Effector CD4-positive, alpha-beta T cell (primary cell): Measurements from ENCODE around the gene C1QTNF1. TPM values are rescaled to one million over a fixed set of nuclear protein-coding genes. Genes with fewer than 3 reads are reported as not detected.

Experiments used
- DNase-seq: peaks from one replicate; pipeline ENCODE4 v3.0.0-alpha.2; 2020
- total RNA-seq: gene quantifications from one replicate; lab custom pipeline; 2026; lab: John Stamatoyannopoulos, UW

The C1QTNF1 gene
- total RNA-seq, result not detected

GRCh38 chr17:79023886-79024771 lies at the start of gene C1QTNF1:
C1QTNF1 (plus strand) TSS chr17:79024169; CDS start chr17:79043969, 19,800 bp downstream.
- no peak for DNase-seq

DNA sequence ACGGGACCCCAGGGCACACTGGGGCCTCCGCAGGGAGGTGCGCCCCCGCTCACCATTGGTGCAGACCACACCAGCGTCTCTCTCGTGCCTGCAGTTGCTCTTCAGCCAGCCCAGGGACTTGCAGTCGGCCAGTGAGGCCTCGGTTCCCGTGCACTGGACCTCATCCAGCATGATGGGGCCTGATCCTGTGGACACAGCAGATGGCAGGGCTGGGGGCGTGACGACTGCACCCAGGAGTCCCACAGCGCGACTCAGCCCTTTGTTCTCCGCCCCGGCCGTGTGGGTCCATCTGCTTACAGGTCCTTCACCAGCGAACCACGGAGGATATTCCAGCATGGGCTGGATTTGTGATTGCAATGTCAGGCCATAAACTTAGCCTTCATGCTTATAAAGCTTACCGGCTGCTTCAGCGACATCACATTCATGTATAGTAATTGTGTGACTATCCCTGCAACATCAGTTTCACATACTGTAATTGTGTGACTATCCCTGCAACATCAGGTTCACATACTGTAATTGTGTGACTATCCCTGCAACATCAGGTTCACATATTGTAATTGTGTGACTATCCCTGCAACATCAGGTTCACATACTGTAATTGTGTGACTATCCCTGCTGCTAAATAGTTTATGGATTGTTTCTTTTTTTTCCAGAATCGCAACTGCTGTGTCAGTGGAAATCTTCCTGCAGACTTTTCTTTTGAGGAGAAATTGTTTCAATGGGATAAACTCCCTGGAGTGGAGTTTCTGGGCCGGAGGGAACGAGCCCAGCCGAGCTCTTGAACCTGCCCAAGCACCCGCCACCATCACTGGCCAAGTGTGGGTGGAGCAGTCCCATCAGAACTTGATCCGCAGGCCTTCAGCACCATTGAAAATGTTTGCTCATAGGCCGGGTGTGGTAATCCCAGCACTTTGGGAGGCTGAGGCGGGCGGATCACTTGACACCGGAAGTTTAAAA lies 49.1 kb upstream of the C1QTNF1 start:
- DNase-seq, result no peak

DNA sequence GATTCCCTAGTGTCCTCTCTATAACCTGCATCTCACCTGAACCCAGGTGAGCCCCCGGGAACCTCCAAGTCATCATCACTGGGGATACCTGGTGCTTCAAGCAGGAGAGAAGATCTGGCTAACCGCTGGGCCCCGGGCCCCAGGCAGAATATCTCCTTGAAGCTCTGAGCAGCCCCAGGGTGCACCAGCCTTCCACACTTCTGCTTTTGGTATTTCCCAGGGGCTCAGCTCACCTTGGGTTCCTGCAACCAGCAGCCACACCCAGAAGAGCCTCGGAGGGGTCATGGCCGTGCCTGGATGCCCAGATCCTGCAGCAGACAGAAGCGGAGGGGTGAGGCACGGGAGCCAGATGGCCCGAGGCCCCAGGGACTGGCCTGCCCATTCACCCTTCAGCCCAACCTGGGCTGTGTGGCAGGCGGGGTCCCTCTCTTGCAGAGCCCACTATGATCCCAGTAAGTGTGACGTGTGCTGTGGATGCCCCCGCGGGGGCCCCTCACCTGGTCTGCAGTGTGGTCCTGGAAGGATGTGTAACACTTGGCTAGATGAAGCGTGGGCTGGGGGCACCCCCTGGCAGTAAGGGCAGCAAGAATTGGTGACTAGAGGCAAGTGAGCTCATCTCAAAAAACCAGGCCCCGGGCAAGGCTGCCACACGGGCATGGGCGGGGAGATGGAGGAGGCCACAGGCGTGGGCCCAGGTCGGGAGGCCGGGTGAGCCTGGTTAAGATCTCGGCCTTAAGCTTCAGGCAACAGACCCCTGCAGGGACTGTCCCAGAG lies 46.9 kb upstream of the C1QTNF1 start:
- DNase-seq, result no peak

DNA sequence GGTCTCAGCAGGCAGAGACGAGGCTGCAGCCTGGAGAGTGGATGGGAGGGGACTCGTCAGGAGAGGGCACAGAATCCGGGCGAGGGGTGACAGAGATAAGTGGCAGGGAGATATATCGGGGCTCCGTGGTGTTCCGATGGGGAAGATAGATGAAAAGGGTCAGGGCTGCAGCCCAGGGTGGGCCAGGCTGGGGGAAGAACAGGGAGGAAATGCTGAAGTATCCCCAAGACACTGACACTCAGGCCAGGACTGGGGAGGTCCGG lies 46.4 kb upstream of the C1QTNF1 start:
- no peak for DNase-seq

DNA sequence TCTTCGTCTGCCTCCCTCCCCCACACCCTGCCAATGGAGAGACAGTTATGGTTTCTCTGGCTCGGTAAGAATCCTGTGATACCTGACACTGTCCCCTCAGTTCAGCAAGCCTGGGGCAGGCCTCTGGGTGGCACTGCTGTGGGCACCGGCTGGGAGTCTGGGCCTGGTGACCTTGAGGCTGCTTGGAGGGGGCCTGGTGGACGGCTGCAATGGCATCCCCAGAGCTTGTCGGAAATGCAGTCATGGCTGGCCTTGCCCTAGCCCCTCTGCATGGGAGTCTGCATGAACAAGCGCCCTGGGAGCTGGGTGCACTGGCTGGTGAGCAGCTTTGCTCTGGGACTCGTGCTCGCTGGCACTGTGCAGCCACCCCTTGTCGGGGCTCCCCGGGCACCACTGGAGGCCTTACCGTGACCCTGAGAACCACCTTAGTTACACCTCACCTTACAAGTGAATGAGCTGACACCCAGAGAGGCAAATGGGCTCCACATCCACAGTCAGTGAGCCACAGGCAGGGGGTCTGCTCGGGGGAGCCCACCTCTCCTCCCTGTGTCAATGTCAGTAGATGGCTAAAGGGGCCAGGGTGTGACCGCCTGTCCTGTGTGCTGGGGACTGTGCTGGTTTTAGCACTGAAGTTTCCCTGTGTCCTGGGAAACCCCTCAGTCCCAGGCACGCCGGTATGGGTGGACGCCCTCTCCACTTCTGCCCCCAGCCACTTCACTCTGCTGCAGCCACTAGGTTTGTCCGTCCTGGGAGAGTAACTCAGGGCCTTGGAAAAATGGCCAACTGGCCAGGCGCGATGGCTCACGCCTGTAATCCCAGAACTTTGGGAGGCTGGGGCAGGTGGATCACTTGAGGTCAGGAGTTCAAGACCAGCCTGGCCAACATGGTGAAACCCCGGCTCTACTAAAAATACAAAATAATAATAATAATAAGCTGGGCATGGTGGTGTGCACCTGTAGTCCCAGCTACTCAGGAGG lies 45.7 kb upstream of the C1QTNF1 start:
- no peak for DNase-seq

- DNase-seq, result no peak
Measured at GRCh38 chr17:78979780-78980623, 44.0 kb upstream of the C1QTNF1 start, which contains the start of gene LGALS3BP. LGALS3BP (minus strand) TSS chr17:78979923; CDS start chr17:78977191, 2,732 bp downstream.

GRCh38 chr17:78980624-78980972 lies 43.4 kb upstream of the C1QTNF1 start:
- no peak for DNase-seq

- no peak for DNase-seq
Measured at GRCh38 chr17:78981010-78981888, 42.7 kb upstream of the C1QTNF1 start.

DNA sequence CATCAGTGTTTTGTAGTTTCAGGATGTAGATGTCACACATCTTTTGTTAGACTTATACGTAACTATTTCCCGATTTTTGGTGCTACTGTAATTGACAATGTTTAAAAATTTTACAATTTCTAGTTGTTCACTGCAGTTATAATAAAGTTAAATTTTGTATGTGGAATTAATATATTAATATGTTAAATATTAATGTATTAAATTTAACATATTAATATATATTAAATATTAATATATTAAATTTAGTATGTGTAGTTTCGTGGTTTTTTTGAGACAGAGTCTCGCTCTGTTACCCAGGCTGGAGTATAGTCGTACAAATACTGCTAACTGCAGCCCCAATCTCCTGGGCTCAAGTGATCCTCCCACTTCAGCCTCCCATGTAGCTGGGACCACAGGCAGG lies 38.6 kb upstream of the C1QTNF1 start:
- no peak for DNase-seq

DNA sequence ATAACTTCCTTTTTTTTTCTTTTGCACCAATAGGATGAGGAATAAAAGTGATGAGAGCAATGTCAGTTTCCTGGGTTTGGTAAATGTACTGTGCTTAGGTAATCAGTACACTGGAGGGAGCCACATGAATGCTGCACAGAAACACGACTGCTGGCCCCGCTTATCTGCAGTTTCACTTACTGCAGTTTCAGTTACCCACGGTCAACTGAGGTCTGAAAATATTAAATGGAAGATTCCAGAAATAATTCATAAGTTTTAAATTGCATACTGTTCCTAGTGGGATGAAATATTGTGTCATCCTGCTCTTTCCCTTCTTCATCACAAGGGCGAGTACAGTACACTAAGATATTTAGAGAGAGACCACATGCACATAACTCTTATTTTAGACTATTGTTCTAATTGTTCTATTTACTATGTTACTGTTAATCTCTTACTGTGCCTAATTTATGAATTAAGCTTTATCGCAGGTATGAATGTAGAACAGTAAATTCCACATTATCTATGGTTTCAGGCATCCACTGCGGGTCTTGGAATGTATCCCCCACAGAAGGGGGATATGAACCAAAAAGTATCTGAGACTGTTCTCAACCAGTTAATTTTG lies 37.8 kb upstream of the C1QTNF1 start:
- no peak for DNase-seq

DNA sequence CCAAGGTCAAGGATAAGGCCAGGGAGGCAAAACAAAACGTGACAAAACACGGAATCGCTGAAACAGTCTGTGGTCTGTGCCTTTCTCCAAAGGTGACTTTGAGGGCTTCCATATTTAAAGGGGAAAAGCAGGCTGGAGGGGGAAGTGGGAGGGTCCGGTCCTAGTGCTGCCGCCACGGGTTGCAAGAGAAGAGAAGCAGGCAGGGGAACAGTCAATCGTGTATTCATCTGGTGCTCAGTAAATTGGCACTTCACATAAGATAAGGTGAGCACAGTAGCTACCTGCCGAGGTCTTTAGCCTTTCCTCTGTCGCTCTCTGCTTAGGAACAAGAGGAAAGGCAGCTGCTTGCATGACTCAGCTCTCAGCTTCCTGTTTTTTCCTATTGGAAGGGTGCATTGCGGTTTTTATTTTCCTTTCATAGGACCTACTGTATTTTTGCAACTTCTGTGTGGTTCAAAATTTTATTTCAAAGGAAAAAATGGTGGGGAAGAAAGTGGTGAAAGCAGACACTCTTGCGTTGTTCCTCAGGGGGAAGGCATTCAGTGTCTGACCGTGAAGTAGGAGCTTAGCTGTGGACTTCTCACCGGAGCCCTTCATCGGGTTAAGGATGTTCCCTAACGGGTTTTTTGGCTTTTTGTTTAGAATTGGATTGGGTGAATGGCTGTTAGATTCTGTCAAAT lies 37.2 kb upstream of the C1QTNF1 start:
- DNase-seq, result no peak

DNA sequence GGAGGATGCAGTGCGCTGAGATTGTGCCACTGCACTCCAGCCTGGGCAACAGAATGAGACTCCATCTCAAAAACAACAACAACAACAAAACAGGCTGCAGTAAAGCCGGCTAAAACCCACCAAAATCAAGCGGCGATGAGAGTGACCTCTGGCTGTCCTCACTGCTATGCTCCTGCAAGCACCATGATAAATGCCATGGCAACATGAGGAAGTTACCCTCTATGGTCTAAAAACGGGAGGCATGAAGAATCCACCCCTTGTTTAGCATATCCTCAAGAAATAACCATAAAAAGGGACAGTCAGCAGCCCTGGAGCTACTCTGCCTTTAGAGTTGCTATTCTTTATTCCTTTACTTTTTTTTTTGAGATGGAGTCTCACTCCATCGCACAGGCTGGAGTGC lies 35.8 kb upstream of the C1QTNF1 start:
- no peak for DNase-seq

- no peak for DNase-seq
Measured at GRCh38 chr17:78990349-78991016, 33.5 kb upstream of the C1QTNF1 start.

- DNase-seq, result no peak
Measured at GRCh38 chr17:78991017-78991738, 32.8 kb upstream of the C1QTNF1 start.

DNA sequence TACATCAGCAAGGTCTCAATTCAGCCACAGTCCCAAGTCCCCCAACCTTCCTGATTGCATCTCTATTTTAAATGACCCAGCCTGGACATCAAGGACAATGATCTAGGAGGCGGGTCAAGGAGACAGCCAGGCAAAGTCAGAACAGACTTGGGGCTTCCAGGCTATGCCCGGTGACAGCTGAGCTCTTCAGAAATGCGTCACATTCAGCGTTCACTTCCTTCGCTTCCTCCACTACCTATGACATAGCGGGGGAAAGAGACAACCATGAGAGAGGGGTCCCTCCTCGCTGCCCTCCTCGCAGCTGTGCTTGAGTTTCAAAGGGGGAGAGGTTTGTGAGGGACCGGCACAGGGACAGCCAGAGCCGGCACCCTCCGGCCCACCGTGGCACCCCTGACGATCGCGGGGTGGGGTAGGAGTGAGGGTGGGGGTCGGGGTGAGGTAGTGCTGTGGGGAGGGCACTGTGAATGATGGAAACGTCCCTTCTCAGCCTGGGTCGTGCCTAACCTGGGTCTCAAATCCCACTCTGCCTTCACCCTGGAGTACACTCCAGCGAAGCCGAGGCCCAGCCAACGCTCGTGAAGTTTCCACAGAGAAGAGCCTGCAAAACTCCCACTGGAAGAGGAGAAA lies 31.9 kb upstream of the C1QTNF1 start:
- DNase-seq, result no peak

- DNase-seq, result no peak
Measured at GRCh38 chr17:78992542-78993212, 31.3 kb upstream of the C1QTNF1 start.
